Smooth muscle cell (in vitro differentiated cells): ENCODE results near the gene HSD3B2. TPM values are rescaled to one million over a fixed set of nuclear protein-coding genes. Genes with fewer than 3 reads are reported as not detected.

Experiments used
- DNase-seq: peaks from one replicate; lab custom pipeline; 2025; ENCODE audit not compliant: unreplicated experiment; lab: John Stamatoyannopoulos, UW
- H2AFZ ChIP-seq: fragments of 200-600 bp; sonication (generic); 2 replicates; pipeline ENCODE4 v1.6.0; 2016; ENCODE audit warnings: antibody characterized with exemption, low read depth, mild to moderate bottlenecking
- H3F3A ChIP-seq: fragments of 200-600 bp; sonication (generic); 2 replicates; pipeline ENCODE4 v1.6.0; 2017; ENCODE audit warnings: antibody characterized with exemption, low read depth
- H3K27ac ChIP-seq: fragments of 200-600 bp; sonication (generic); 2 replicates; pipeline ENCODE4 v1.5.1; 2016; ENCODE audit warnings: low read depth, mild to moderate bottlenecking
- H3K27me3 ChIP-seq: fragments of 200-600 bp; sonication (generic); 2 replicates; pipeline ENCODE4 v1.6.1; 2016; ENCODE audit warnings: low read depth, mild to moderate bottlenecking
- H3K36me3 ChIP-seq: fragments of 200-600 bp; sonication (generic); 2 replicates; pipeline ENCODE4 v1.5.1; 2016; ENCODE audit warnings: low read depth
- H3K4me1 ChIP-seq: fragments of 200-600 bp; sonication (generic); 2 replicates; pipeline ENCODE4 v1.5.1; 2016; ENCODE audit warnings: low read depth
- H3K4me2 ChIP-seq: fragments of 200-600 bp; sonication (generic); 2 replicates; pipeline ENCODE4 v1.6.0; 2016; ENCODE audit warnings: mild to moderate bottlenecking
- H3K4me3 ChIP-seq: fragments of 200-600 bp; sonication (generic); 2 replicates; pipeline ENCODE4 v1.5.1; 2016; ENCODE audit warnings: mild to moderate bottlenecking
- H3K79me2 ChIP-seq: fragments of 200-600 bp; sonication (generic); 2 replicates; pipeline ENCODE4 v1.6.0; 2016; ENCODE audit warnings: low read depth, mild to moderate bottlenecking
- H3K9ac ChIP-seq: fragments of 200-600 bp; sonication (generic); 2 replicates; pipeline ENCODE4 v1.6.0; 2016; ENCODE audit warnings: low read depth
- H3K9me3 ChIP-seq: fragments of 200-600 bp; sonication (generic); replicated peaks from 2 replicates; pipeline ENCODE4 v1.5.1; 2016; ENCODE audit warnings: low read depth
- H4K20me1 ChIP-seq: fragments of 200-600 bp; sonication (generic); 2 replicates; pipeline ENCODE4 v1.6.0; 2016; ENCODE audit warnings: low read depth
- CTCF ChIP-seq: fragments of 200-600 bp; sonication (generic); IDR thresholded peaks from 2 replicates; pipeline ENCODE4 v1.5.1; 2017; ENCODE audit warnings: borderline replicate concordance, mild to moderate bottlenecking, antibody characterized with exemption; ENCODE audit not compliant: insufficient read depth, poor library complexity, severe bottlenecking
- WGBS: methylation state at CpG from one replicate; pipeline ENCODE4 v1.1.7; 2016; ENCODE audit warnings: low lambda C conversion rate; 5-methylcytosine and 5-hydroxymethylcytosine counted together
- polyA plus RNA-seq: library from polyadenylated mRNA; unstranded; fragments of >200 nt; fragmentation: Nextera tagmentation; extraction: Ambion mirVana; gene quantifications from 2 replicates; pipeline ENCODE4 v1.2.1, GENCODE V29; 2016
- total RNA-seq: library from RNA; depleted of rRNA; stranded (reverse); fragments of >200 nt; gene quantifications from 2 replicates; pipeline ENCODE4 v1.2.3, GENCODE V29; 2014

Gene HSD3B2
- total and polyA plus RNA-seq, 2 experiments from 2014 or later = not detected

- Histone ChIP-seq H3K36me3 (no peaks in the 10 kb centered on the region), H3K27me3 (no peaks in the 10 kb centered on the region), H3K4me1 (no peaks in the 10 kb centered on the region), H3K4me3 (no peak overlapping the region), H3K79me2 (no peaks in the 10 kb centered on the region), H3K9ac (no peak overlapping the region), H2AFZ (no peak overlapping the region), H3K27ac (no peak overlapping the region), H4K20me1 (no peaks in the 10 kb centered on the region), H3K9me3 (no peaks in the 10 kb centered on the region), H3F3A (no peaks in the 10 kb centered on the region), H3K4me2 (no peak overlapping the region)
- no peak for DNase-seq
- TF ChIP-seq CTCF = no peak
- 74% methylated on average over 2 of the region's 2 CpGs for WGBS
These were observed 10.2 kb upstream of the HSD3B2 start for GRCh38 chr1:119404736-119405135.

GRCh38 chr1:119409731-119410130 is 5.2 kb upstream of the HSD3B2 start:
- Histone ChIP-seq H3K9me3 (no peaks in the 10 kb centered on the region), H3K9ac (no peak overlapping the region), H3K36me3 (no peaks in the 10 kb centered on the region), H3K4me1 (no peaks in the 10 kb centered on the region), H2AFZ (no peak overlapping the region), H3F3A (no peaks in the 10 kb centered on the region), H4K20me1 (no peaks in the 10 kb centered on the region), H3K27me3 (no peaks in the 10 kb centered on the region), H3K27ac (no peak overlapping the region), H3K79me2 (no peaks in the 10 kb centered on the region), H3K4me2 (no peak overlapping the region), H3K4me3 (no peak overlapping the region)
- TF ChIP-seq CTCF = no peak
- no peak for DNase-seq

- H3K9ac ChIP-seq = no peak overlapping the region
- H4K20me1 ChIP-seq = no peaks in the 10 kb centered on the region
- WGBS = 93% methylated on average over 3 of the region's 3 CpGs
- no peak overlapping the region for H3K27ac ChIP-seq
- H3K79me2 ChIP-seq = no peaks in the 10 kb centered on the region
- no peak overlapping the region for H3K4me3 ChIP-seq
- DNase-seq = no peak
- no peaks in the 10 kb centered on the region for H3K9me3 ChIP-seq
- no peak overlapping the region for H3K4me2 ChIP-seq
- H3K36me3 ChIP-seq = no peaks in the 10 kb centered on the region
- no peaks in the 10 kb centered on the region for H3K4me1 ChIP-seq
- H3K27me3 ChIP-seq = no peaks in the 10 kb centered on the region
- H2AFZ ChIP-seq = no peak overlapping the region
- H3F3A ChIP-seq = no peaks in the 10 kb centered on the region
- TF ChIP-seq CTCF = no peak
These were observed 4.0 kb upstream of the HSD3B2 start for GRCh38 chr1:119410961-119411360.

GRCh38 chr1:119416006-119416640 is 1.2 kb downstream of the HSD3B2 start:
- Histone ChIP-seq H3K36me3 (no peaks in the 10 kb centered on the region), H3K27me3 (no peaks in the 10 kb centered on the region), H3K4me2 (no peak overlapping the region), H3K79me2 (no peaks in the 10 kb centered on the region), H3F3A (no peaks in the 10 kb centered on the region), H3K4me3 (no peak overlapping the region), H3K27ac (no peak overlapping the region), H3K4me1 (no peaks in the 10 kb centered on the region), H3K9me3 (no peaks in the 10 kb centered on the region), H3K9ac (no peak overlapping the region), H4K20me1 (no peaks in the 10 kb centered on the region), H2AFZ (no peak overlapping the region)
- TF ChIP-seq CTCF = no peak
- DNase-seq = no peak
- 93% methylated on average over 3 of the region's 3 CpGs for whole genome bisulfite sequencing
